Measurements from ENCODE around the gene CEACAM16. TPM values are rescaled to one million over a fixed set of nuclear protein-coding genes. Genes with fewer than 3 reads are reported as not detected.
A peak's percentile ranks its signal among the peaks of the same experiment; 100 is the strongest.

The CEACAM16 gene
- total RNA-seq, 4 donors from 2014 or later: 0.40 TPM; not detected in 3

- Histone ChIP-seq H3K4me1 (peaks cover 44 to 76% of the 10 kb centered on the region in 2 donors), H3K27me3 (no peaks in the 10 kb centered on the region), H3K4me3 (replicated peaks in 1 of 3) (peak overlapping the region in 1 of 3 donors; percentile 47), H3K36me3 (peaks cover 2 to 7% of the 10 kb centered on the region in 2 donors), H3K27ac (peak overlapping the region; percentile 89 to 97 (median 89)), H3K9me3 (no peaks in the 10 kb centered on the region)
- TF ChIP-seq POLR2A (IDR thresholded peaks at IDR 0.05) (peak in 1 of 2 donors; percentile 64), CTCF (IDR thresholded peaks at IDR 0.05) (no peak)
- WGBS, 2 donors: 14 to 15% methylated on average over 17 to 24 of the region's 34 CpGs
- intact Hi-C loops (cut with DNase I): no loop called here
- DNase-seq: peak; percentile 92 to 95
These were observed 48.2 kb downstream of the CEACAM16 start for GRCh38 chr19:44746946-44747738.

- intact Hi-C loops (cut with DNase I): no loop called here
- no peaks in the 10 kb centered on the region for H3K27me3 ChIP-seq
- H3K4me3 ChIP-seq (replicated peaks in 1 of 3): peak overlapping the region in 2 of 3 donors; percentile 31 to 47
- 0 to 1% methylated on average over 26 of the region's 26 CpGs for WGBS, 2 donors
- peaks cover 2 to 13% of the 10 kb centered on the region in 2 donors for H3K36me3 ChIP-seq
- peaks cover 39 to 76% of the 10 kb centered on the region in 2 donors for H3K4me1 ChIP-seq
- peak; percentile 76 to 81 for DNase-seq
- no peaks in the 10 kb centered on the region for H3K9me3 ChIP-seq
- no peak for TF ChIP-seq CTCF (IDR thresholded peaks at IDR 0.05)
- TF ChIP-seq POLR2A (IDR thresholded peaks at IDR 0.05): no peak
- H3K27ac ChIP-seq: peak overlapping the region; percentile 89 to 97 (median 89)
These were observed 48.9 kb downstream of the CEACAM16 start for GRCh38 chr19:44747739-44748425.

GRCh38 chr19:44748426-44749254, 49.7 kb downstream of the CEACAM16 start, which contains the start of gene BCL3:
Gene BCL3 (plus strand): TSS chr19:44748708. CDS start chr19:44748791, 83 bp downstream.
- Histone ChIP-seq H3K4me1 (peaks cover 34 to 75% of the 10 kb centered on the region in 2 donors), H3K36me3 (peaks cover 2 to 13% of the 10 kb centered on the region in 2 donors), H3K27me3 (no peaks in the 10 kb centered on the region), H3K9me3 (no peaks in the 10 kb centered on the region), H3K27ac (peak within 1 kb of the TSS; percentile 89 to 97 (median 89)), H3K4me3 (replicated peaks in 1 of 3) (peak within 1 kb of the TSS; percentile 38 to 89 (median 47))
- intact Hi-C loops (cut with DNase I): no loop called here
- peak in 1 of 2 donors; percentile 66 for TF ChIP-seq POLR2A (IDR thresholded peaks at IDR 0.05)
- peak in 1 of 6 experiments; percentile 11 for TF ChIP-seq CTCF (IDR thresholded peaks at IDR 0.05)
- peak; percentile 70 to 80 for DNase-seq
- whole genome bisulfite sequencing, 2 donors: 1 to 5% methylated on average over 2 to 18 of the region's 88 CpGs

GRCh38 chr19:44749292-44749691, 50.3 kb downstream of the CEACAM16 start:
- DNase-seq: no peak
- peak overlapping the region; percentile 38 to 89 (median 47) for H3K4me3 ChIP-seq (replicated peaks in 1 of 3)
- H3K9me3 ChIP-seq: no peaks in the 10 kb centered on the region
- H3K36me3 ChIP-seq: peaks cover 2 to 13% of the 10 kb centered on the region in 2 donors
- H3K27ac ChIP-seq: peak overlapping the region; percentile 89 to 97 (median 89)
- H3K27me3 ChIP-seq: no peaks in the 10 kb centered on the region
- intact Hi-C loops (cut with DNase I): no loop called here
- WGBS, 2 donors: 41 to 44% methylated on average over 1 of the region's 1 CpG
- H3K4me1 ChIP-seq: peaks cover 34 to 70% of the 10 kb centered on the region in 2 donors
- TF ChIP-seq POLR2A (IDR thresholded peaks at IDR 0.05) (no peak), CTCF (IDR thresholded peaks at IDR 0.05) (no peak)
